SK-N-SH (cell line): ENCODE measurements around the gene GJB1.

Experiments used
- CHD2 ChIP-seq: fragments of 150-350 bp; IDR thresholded peaks from 2 replicates; pipeline ENCODE4 v1.6.1; 2018; ENCODE audit warnings: low read length; ENCODE audit not compliant: partially characterized antibody
- CTCF ChIP-seq: fragments of 200-600 bp; sonication (generic); IDR thresholded peaks from 2 replicates; pipeline ENCODE4 v1.6.1; 2017; ENCODE audit warnings: antibody characterized with exemption, mild to moderate bottlenecking, moderate library complexity
- FOXM1 ChIP-seq: IDR thresholded peaks from 2 replicates; pipeline ENCODE4 v1.4.0; 2012; ENCODE audit warnings: low read depth, mild to moderate bottlenecking
- JUND ChIP-seq: IDR thresholded peaks from 2 replicates; pipeline ENCODE4 v1.4.0; 2012
- NRF1 ChIP-seq: IDR thresholded peaks from 2 replicates; pipeline ENCODE4 v1.6.1; 2012; ENCODE audit warnings: low read depth, mild to moderate bottlenecking, low read length
- POLR2AphosphoS5 ChIP-seq: IDR thresholded peaks from 2 replicates; pipeline ENCODE4 v1.6.1; 2012; ENCODE audit warnings: low read depth, low read length
- REST ChIP-seq: IDR thresholded peaks from 2 replicates; pipeline ENCODE4 v1.6.1; 2012; ENCODE audit warnings: mild to moderate bottlenecking, low read depth, low read length, moderate library complexity
- RFX5 ChIP-seq: IDR thresholded peaks from 2 replicates; pipeline ENCODE4 v1.6.1; 2012; ENCODE audit warnings: mild to moderate bottlenecking, improper control_type of control experiment, low read length

- no peak for TF ChIP-seq NRF1
- TF ChIP-seq REST, result no peak
- TF ChIP-seq CTCF, result no peak
- no peak for TF ChIP-seq CHD2
- TF ChIP-seq RFX5, result no peak
- TF ChIP-seq POLR2AphosphoS5, result no peak
- no peak for TF ChIP-seq JUND
- TF ChIP-seq FOXM1, result no peak
Measured at GRCh38 chrX:71222929-71223328, at the start of gene GJB1.
